SW480 (cell line): Measurements from ENCODE around the gene BID.

Experiments
- DNase-seq: peaks from one replicate; pipeline ENCODE4 v3.0.0-alpha.2; 2016; ENCODE audit warnings: low spot score

BID gene

DNA sequence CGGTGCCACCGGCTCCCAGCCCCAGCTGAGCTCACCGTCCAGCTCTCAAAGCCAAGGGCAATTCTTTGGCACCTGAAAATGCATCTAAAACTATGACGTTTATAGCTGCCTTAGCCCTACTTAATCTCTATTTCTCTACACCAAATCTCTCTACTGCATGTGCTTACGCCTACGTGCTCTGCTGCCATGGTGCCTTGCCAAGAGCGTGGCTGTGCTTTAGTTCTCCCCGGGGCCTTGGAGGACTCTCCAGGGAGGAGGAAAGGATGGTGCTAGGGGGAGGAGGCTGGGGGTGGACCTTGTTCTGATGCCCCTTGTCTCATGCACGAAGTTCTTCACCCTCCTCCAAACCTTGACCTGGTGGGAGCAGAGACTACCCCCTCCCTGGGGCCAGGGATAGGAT, 9.0 kb upstream of the BID start:
- DNase-seq = no peak

DNA sequence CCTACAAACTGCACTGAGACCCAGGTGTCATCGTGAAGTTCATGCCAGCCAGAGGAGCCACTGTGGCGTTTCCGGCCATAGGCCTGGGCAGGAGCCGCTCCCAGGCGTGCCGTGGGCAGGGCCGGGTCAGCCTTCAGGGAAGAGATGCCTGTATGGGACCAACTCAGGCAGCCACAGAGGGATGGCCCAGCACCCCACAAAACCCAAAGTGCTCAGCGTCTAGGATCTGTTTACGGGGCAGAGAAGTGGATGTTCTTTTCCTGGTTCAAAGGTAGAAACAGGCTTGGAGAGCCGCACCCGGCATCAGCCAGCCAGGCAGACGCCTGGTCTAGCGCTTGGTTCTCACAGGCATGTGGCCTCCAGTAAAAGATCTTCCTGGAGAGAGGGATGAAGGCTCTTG, 8.4 kb upstream of the BID start:
- no peak for DNase-seq

- DNase-seq = no peak
These were observed 7.9 kb upstream of the BID start for GRCh38 chr22:17782158-17782557.

GRCh38 chr22:17781319-17782031, 7.2 kb upstream of the BID start:
- peak; percentile 79 for DNase-seq

- no peak for DNase-seq
These were observed 6.6 kb upstream of the BID start for GRCh38 chr22:17780741-17781318.

- DNase-seq = no peak
These were observed 6.0 kb upstream of the BID start for GRCh38 chr22:17780116-17780740.

DNA sequence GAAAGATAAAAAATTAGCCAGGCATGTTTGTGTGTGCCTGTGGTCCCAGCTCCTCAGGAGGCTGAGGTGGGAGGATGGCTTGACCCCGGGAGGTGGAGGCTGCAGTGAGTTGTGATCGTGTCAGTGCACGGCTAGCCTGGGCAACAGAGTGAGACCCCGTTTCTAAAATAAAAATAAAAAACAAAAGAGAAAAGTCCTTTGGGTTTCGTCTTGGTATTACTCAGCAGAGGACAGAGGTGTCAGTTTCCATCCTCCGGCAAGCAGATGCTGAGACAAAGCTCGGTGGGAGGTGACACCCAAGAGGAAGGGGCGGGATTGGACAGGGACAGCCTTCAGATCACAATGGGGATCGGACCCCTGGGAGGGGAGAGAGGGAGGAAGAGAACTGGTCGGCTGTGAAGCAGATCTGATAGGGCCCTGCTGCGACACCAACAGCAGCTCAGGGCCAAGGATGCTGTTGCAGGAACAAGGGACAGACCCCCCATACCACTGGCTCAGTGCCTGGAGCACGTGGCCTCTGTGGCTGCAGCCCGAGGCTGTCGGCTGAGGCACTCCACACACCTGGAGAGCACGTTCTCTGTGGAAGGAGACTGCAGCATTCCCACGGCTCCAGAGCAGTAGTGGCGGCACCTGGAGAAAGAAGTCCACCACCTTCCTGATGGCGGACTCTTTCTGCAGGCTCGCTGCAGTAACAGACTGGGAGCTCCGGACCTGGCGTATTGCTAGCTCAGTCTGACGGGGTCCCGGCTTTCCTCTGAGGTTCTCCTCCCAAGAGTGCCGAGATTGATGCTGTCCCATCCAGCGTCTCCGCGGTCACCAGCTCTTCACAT, 5.2 kb upstream of the BID start:
- DNase-seq = no peak

DNA sequence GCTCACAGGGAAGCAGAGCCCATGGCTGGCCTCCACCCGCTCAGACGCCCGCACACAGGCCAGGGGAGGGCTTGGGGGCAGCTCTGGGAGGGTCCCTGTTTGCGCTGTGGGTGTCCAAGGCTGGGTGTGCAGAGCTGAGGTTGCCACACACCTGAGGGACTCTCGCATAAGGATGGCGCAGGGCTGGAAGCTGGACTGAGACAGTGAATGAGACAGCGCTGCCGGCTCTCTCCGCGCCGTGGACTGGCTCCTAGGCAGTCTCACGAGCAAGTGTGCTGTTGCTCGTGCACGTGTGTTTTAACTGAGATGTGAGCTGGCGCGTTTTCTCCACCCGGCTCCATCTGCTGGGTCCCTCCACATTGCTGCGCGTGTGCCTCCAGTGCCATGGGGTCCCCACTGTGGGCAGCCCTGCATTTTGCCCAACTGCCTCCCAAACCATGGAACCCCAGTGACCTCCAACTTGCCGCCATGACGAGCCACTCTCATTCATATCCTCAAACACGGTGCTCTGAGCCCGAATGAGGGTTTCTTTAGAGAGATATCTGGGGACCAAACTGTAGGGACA, 4.2 kb upstream of the BID start:
- no peak for DNase-seq

GRCh38 chr22:17777717-17778044, 3.4 kb upstream of the BID start:
- no peak for DNase-seq

DNA sequence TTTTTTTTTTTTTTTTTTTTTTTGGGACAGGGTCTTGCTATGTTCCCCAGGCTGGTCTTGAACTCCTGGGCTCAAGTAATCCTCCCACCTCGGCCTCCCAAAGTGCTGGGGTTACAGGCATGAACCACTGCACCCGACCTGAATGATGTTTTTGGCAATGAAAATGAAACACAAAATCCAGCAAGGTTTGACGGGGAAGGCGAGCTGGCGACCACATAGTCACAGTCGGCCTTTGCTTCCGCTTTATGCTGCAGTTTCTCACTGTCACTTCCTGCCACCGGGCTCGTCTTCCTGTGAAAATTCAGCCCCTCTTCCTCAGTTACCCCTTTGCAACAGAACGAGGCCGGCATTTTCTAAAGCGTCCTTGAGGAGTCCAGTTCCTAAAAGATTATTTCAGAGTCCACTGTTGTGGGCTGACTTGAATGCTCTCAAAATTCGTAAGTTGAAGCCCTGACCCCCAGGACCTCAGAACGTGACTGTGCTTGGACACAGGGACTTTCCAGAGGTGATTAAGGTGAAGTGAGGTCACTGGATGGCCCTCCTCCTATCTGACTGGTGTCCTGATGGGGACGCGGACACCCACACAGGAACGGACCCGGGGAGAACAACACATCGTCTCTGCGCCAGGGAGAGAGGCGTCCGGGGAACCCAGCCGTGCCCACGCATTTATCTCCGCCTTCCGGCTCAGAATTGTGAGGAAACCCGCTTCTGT, 2.9 kb upstream of the BID start:
- no peak for DNase-seq

DNA sequence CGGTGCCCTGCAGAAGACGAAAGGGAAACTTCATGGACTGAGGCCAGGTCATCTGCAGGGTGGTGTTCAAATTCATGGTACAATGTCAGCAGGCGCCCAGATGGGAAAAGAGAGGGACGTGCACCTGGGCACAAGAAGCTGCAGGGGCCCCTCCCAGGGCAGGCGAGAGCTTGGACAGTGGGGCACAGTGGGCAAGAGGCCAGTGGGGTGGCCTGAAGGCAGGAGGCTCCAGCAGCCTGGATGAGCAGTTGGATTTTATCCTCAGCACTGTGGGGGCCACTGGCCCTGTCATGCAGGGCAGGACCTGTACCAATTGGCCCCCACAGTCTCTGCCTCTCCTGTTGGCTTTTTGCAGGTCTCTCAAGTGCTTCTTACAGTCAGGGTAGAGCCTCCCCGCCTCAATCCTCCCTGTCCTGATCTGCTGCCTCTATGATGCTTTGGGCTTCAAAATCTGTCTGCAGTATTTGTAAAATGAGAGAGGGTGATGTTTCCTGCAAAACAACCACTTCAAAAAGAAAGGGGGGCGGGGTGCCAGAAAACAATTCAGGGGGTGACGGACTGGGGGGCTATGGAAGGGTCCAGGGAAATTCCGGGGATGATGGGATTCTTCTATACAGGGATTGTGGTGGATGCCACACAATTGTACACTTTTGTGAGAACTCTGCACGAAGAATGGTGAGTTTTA, 1.7 kb upstream of the BID start:
- DNase-seq = no peak

DNA sequence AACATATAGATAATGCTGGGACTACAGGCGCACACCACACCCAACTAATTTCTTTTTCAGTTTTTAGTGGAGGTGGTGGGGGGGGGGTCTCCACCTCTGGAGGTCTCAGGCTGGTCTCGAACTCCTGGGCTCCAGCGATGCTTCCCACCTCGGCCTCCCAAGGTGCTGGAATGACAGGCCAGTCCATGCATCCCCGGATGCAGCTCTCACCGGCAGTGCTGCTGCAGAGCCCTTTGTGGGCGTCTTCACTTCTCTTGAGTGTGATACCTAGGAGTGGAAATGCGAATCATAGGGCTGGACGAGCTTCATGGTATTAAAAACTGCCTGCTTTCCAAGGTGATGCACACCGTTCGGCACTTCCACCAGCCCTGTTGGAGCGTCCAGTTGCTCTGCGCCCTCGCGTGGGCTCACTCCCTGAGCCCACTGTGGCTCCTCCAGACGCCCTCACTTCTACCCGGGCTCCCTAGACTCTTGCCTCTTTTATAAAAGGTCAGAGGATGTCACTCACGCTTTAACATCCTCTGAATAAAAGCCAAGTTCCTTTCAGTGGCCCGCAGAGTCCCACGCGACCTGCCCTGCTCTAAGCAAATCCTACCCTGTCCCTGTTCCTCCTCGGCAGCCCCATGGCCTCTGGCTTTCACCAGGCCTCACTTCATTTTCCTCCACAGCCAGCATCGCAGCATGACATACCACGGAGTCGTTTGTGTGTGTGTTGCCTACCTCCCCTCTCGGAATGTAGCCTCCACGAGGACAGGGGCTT, 837 bp upstream of the BID start:
- no peak for DNase-seq

- DNase-seq = peak; percentile 66
These were observed 563 bp downstream of the BID start for GRCh38 chr22:17773606-17774205.

- no peak for DNase-seq
These were observed 1.2 kb downstream of the BID start for GRCh38 chr22:17772958-17773605.

DNA sequence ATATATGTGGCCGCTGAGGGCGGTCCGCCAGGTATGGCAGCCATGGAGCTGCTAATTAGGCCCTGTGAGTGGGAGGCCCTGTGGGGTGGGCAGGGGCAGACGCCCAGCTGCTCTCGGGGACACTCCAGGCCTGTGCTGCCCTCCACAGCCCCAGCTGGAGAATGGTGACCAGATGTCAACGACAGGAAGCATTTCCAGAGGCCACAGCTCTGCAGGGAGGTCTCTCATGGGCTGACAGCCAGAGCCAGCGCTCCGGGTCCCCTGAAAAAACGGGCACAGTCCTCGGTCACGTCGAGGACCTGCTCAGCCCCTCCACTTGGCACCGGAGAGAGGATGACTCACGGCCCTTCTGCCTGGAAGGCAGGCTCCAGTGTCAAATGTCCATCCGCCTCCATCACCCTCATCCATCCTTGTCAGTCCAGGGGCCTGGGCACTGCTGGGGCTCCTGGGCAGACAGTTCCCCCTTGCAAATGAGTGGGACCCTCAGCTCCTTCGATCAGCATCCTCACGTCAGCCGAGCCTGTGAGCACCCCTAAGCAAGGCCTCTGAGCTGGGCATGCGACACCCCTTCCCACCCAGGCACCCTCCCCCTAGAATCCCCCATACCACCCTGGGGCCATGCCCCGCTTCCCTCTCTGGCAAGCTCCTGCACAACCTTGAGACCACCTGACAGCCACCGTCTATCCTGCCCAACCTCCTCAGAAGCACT, 1.9 kb downstream of the BID start:
- DNase-seq = no peak

GRCh38 chr22:17770180-17771077, 3.8 kb downstream of the BID start:
- DNase-seq = no peak

DNA sequence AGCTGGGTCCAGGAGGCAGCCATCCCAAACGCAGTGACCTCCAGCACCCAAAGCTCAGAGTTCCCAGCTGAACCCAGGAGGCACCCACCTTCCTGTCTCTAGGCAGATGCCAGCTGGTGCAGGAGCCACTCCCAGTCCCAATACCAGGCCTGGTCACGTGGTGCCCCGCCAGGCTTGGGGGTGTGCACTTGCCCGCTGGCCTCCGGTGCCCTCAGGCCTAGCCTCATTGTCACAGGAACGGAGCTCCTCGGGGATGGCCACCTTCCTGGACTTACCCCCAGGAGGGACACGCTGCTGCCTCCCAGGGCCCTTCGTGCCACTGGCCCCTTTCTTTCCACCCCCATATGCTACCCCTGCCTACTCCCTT, 4.6 kb downstream of the BID start:
- no peak for DNase-seq
